GM12891 (cell line): ENCODE results near the gene JAM3.

Experiments
- DNase-seq: peaks from one replicate; pipeline ENCODE4 v3.0.0; 2011; ENCODE audit warnings: low spot score; ENCODE audit not compliant: insufficient read length
- FAIRE-seq: peaks from 2 replicates; lab custom pipeline; 2011; peaks lifted over from hg19 to GRCh38; lab: Jason Lieb, UNC
- PAX5 ChIP-seq: IDR thresholded peaks from 2 replicates; pipeline ENCODE4 v1.6.1; 2011; ENCODE audit warnings: low read length, moderate library complexity, mild to moderate bottlenecking; ENCODE audit not compliant: insufficient read depth, severe bottlenecking
- POLR2A ChIP-seq: IDR thresholded peaks from 2 replicates; pipeline ENCODE4 v1.6.1; 2011; ENCODE audit warnings: low read depth, low read length, control low read depth
- POLR2AphosphoS5 ChIP-seq: IDR thresholded peaks from 2 replicates; pipeline ENCODE4 v1.6.1; 2011; ENCODE audit warnings: low read depth, low read length, control low read depth
- POU2F2 ChIP-seq: IDR thresholded peaks from 2 replicates; pipeline ENCODE4 v1.6.1; 2011; ENCODE audit warnings: low read depth, mild to moderate bottlenecking, control low read depth, low read length, moderate library complexity
- SPI1 ChIP-seq: IDR thresholded peaks from 2 replicates; pipeline ENCODE4 v1.6.1; 2011; ENCODE audit warnings: low read depth, low read length, control low read depth
- TAF1 ChIP-seq: IDR thresholded peaks from 2 replicates; pipeline ENCODE4 v1.6.1; 2011; ENCODE audit warnings: low read depth, low read length, control low read depth

Gene JAM3

DNA sequence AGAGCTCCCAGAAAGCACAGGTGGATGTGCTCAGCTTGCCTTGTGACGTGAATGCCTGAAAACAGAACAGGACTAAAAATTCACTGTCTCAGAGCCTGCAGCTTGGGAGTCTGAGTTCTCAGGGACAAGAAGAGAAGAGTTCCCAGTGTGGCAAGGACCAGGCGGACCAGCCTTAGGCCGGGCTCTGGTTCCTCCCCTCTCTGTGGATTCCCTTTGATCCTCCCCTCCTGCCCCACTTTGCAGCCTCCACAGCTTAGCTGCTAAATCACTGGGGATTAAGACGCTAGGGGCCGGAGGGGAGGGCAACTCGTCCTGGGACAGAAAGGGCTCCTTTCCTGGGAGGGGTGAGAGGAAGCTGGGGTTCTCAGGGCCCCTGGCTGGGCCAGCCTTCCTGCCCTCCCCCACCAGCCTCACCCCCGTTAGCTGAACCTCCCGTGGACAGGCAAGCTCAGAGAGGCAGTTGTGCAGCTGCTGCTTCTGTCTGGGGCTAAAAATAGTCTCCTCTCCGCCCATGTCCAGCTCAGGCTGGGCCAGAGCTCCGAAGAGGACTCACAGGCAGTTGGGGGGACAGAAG, 29.9 kb upstream of the JAM3 start:
- DNase-seq (no peak), FAIRE-seq (no peak)
- TF ChIP-seq PAX5 (no peak), POLR2A (no peak), SPI1 (no peak), POLR2AphosphoS5 (no peak), POU2F2 (no peak)

DNA sequence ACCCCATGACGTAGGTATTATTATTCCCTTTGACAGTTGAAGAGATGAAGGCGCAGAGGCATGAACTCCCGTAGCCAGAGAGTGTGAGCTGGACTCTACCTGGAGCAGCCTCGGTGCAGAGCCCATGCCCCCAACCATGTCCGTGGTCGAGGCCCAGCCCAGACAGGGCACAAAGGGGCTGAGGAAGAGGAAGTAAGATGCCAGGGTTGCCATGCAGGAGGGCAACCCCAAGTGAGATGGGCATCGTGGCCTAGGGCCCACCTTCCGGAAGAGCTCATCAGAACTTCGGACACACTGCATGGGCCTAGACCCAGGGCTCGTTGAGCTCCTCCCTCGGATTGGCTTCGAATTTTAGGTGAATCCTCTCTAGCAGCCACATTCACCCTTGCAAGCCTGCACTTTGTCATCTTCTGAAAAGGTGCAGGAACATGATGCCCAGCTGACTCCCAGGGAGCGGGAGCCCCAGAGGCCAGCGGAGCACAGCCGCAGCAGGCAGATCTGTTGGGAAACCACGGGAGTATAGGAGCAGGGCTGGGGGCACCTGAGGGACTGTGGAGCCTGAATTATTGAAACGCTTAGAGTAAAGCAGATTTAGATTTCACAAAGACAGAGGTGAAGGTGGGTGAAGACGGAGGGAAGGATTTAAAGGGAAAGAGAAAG, 29.0 kb upstream of the JAM3 start:
- FAIRE-seq: no peak
- no peak for TF ChIP-seq TAF1
- TF ChIP-seq POU2F2: no peak
- TF ChIP-seq PAX5: no peak
- TF ChIP-seq POLR2AphosphoS5: no peak
- TF ChIP-seq SPI1: no peak
- TF ChIP-seq POLR2A: no peak
- no peak for DNase-seq

DNA sequence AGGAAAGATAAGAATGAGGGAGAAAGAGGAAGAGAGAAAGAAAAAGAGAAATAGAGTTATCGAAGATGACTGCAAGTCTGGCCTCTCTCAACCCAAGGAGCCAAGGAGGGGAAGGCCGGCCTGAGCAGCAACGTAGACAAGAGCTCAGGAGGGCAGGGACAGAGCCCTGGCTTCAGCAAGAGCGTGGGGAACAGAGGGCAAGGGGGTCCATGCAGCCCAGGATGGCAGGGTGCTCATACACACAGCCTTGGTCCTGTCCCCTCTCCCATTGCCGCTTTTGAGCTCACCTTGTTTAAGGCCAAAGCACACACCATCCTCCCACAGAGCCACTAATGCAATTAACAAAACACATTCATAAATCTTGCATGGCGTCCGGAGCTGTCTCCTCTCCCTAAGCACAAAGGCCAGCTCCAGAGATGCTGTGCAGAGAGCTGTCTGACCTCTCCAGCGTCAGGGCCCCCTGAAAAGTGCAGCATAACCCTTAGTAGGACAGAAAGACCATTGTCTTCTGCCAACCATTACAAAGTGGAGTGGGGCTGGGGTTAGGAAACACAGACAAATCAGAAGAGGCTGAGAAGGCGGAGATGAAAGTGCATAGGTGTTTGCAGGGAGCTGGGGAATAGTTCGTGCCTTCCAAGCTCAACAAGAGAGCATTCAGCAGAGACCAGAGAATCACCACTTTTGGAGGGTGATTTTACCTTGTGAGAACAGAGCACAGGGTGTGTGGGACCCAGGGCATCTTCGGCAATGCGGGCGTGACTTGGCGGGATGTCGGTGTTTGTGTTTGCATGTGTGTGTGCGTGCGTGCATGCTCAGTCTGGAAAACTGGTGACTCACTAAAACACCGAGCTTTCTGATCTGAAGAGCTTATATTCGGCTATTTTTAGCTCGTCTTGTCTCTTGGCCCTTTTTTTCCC, 28.2 kb upstream of the JAM3 start:
- TF ChIP-seq TAF1: no peak
- TF ChIP-seq PAX5: no peak
- TF ChIP-seq POLR2A: no peak
- TF ChIP-seq POLR2AphosphoS5: no peak
- no peak for TF ChIP-seq SPI1
- no peak for TF ChIP-seq POU2F2
- FAIRE-seq (no peak), DNase-seq (no peak)

DNA sequence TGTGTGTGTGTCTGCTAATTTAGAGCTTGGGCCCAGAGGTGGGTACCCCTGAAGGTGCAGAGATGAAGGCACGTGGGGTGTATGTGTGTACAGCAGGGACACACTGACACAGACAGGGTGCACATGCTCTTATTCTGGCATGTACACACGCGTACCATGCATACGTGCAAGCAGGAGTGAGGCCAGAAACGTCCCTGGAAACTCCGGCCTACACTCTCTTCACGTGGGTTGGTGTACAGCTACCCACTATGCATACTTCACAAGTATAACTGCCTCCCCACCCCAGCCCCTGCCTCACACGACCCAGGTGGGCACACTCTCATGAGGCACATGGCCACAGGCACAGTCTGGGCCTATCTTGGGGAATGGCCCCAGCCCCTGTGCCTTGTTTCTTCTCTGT, 27.5 kb upstream of the JAM3 start:
- TF ChIP-seq SPI1 (no peak), TAF1 (no peak), POLR2A (no peak), PAX5 (no peak), POU2F2 (no peak), POLR2AphosphoS5 (no peak)
- FAIRE-seq (no peak), DNase-seq (no peak)

DNA sequence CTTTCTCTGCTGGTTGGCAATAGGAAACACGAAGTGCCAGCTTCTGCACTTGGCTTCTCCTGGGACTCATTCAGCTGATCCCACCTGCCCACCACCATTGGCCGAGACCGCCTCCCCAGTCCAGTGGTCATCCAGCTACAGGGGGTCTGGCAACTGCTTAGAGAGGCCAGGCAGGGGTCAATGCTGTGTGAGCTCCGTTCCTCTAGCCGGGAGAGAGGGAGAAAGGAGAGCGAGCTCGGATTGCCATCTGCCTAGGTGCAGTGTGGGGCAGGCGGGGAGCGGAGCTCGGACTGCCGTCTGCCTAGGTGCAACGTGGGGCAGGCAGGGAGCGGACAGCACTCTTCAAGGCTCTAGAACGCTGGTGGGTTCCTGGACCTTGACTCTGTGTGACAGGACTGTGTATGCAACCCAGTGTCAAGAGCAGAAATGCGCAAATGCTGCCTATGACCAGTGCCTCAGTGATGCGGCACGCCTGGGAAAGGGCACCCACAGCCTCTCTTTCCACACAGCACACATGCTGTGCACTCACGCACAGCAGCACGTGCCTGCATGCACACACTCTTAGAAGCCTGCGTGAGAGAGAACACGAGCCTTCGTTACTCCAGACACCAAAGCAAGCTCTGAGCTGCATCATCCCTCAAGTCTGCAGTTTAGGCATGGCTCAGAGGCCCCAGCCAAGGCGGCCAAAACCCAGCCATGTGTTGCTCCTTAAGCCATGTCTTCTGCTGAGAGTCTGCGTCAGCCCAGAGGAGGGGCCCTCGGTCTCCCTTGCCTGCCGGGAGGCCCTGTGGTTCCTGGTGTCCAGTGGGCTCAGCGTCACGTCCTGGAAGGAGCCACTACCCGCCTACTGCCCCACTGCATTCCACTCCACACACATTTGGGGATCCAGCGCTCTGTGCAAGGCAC, 26.8 kb upstream of the JAM3 start:
- FAIRE-seq (no peak), DNase-seq (no peak)
- no peak for TF ChIP-seq POLR2A
- no peak for TF ChIP-seq TAF1
- no peak for TF ChIP-seq SPI1
- TF ChIP-seq PAX5: no peak
- TF ChIP-seq POLR2AphosphoS5: no peak
- no peak for TF ChIP-seq POU2F2

DNA sequence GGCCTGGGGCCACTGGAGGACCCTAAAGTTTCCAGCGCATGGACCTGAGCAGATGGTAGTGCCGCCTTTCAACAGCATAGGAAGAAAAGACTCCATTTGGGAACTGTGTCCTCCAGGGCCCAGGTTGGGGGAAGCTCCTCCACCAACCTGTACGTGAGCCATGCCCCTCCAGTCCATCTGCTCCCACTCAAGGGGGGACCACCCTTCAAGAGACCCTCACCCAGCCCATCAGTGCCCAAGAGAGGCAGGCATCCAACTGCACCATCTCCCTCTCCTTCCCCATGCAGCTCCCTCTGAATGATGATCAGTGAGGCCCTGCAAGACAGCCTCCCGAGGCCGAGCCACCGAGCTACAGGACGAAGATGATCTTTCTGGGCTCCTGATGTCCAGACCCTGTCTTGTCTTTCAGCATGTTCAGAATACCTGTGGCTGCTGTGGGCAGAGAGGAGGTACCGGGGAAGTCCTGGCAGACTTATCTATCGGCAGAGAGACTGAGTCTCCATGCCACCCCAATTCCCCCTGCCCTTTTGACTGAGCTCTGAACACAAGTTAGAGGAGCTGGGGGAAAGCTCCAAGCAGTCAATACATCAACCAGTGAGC, 25.0 kb upstream of the JAM3 start:
- TF ChIP-seq SPI1: no peak
- no peak for FAIRE-seq

DNA sequence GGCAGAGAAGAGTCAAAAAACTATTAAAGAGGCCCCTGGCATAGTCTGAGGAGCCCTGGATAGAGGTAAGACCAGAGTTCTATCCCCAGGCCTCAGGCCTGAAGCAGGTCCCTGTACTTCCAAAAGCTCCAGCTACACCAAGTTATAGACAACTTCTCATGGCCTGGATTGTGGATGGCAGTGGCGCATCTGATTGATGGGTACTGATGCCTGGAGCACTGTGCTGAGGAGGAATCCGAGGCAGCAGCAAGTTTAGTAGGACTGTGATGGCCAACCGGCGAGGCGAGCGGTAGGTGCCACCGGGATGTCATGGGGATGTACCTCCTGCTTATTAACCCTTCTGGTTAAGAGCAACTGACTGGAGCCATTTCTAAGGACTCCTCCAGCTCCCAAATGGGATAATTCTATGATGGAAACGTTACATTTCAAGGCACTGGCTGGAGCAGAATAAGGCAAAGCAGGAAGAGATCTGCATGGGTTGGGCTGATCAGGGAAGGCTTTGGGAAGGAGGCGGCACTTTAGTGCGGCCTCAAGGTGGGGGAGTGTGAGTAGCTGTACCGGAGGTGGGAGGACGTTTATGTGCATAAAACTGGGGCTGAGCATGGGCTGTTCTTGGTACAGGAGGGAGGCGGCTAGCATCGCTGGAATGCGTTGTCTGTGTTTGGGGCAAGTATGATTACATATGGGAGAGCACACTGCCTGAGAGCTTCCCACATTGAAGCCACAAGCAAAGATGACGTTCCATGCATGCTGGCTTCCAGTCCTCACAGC, 24.2 kb upstream of the JAM3 start:
- TF ChIP-seq POLR2A (no peak), SPI1 (no peak), PAX5 (no peak), POLR2AphosphoS5 (no peak), POU2F2 (no peak), TAF1 (no peak)
- FAIRE-seq (no peak), DNase-seq (no peak)

More for the DNA sequence above, 25.0 kb upstream of the JAM3 start:
- DNase-seq: no peak
